Endothelial cell of umbilical vein (primary cell): ENCODE data around the gene OPRL1. TPM values are rescaled to one million over a fixed set of nuclear protein-coding genes. Genes with fewer than 3 reads are reported as not detected.

Source experiments
- BruUV-seq: library from RNA; stranded (reverse); fragments of 400-500 nt; replicated peaks from 2 replicates; lab custom pipeline; 2021; lab: Mats Ljungman, UMichigan
- CTCF ChIA-PET: fragments of 300-600, 350-600 bp; sonication (Branson Sonifier 250); formaldehyde crosslinking; loops from one replicate; lab custom pipeline; 2021; ENCODE audit warnings: antibody characterized with exemption, inconsistent platforms; lab: Charles Lee
- POLR2A ChIA-PET: fragments of 300-600, 350-600 bp; sonication (Branson Sonifier 250); formaldehyde crosslinking; loops from one replicate; lab custom pipeline; 2021; ENCODE audit warnings: antibody characterized with exemption, inconsistent platforms; lab: Charles Lee
- DNase-seq: peaks from one replicate; pipeline ENCODE4 v3.0.0-alpha.2; 2011; ENCODE audit warnings: low read depth, low spot score
- FAIRE-seq: peaks from 2 replicates; lab custom pipeline; 2011; peaks lifted over from hg19 to GRCh38; lab: Jason Lieb, UNC
- H2AFZ ChIP-seq: 2 replicates; pipeline ENCODE4 v1.6.0; 2012; ENCODE audit warnings: low read depth, low read length, control low read depth, inconsistent platforms
- H3K27ac ChIP-seq: 2 replicates; pipeline ENCODE4 v1.5.1; 2011; ENCODE audit warnings: low read depth, mild to moderate bottlenecking, control low read depth, low read length, moderate library complexity; ENCODE audit not compliant: insufficient read depth
- H3K27me3 ChIP-seq, 2 experiments: 2 replicates each; pipeline versions ENCODE4 v1.6.0 to v1.6.1; 2011; ENCODE audit warnings: low read length in 2 of 2, mixed read lengths in 1 of 2; ENCODE audit not compliant: control insufficient read depth in 2 of 2, insufficient read depth in 2 of 2
- H3K36me3 ChIP-seq, 2 experiments: 2 replicates in 1 of 2; 3 replicates in 1 of 2; pipeline ENCODE4 v1.5.1; 2011; ENCODE audit warnings: low read length in 2 of 2, mild to moderate bottlenecking in 1 of 2, moderate library complexity in 1 of 2; ENCODE audit not compliant: control insufficient read depth in 2 of 2, insufficient read depth in 2 of 2; ENCODE audit errors: extremely low read depth in 1 of 2
- H3K4me1 ChIP-seq: 3 replicates; pipeline ENCODE4 v1.5.1; 2011; ENCODE audit warnings: mild to moderate bottlenecking, low read length; ENCODE audit not compliant: control insufficient read depth, insufficient read depth; ENCODE audit errors: extremely low read depth
- H3K4me2 ChIP-seq: 2 replicates; pipeline ENCODE4 v1.6.1; 2011; ENCODE audit warnings: low read length, control low read depth, mixed read lengths; ENCODE audit not compliant: insufficient read depth
- H3K4me3 ChIP-seq, 3 experiments: fragments of 200-600 bp in 1 of 3; sonication (generic), shearing (Covaris generic) in 1 of 3; replicated peaks in 1 of 3; 2 replicates each; pipeline ENCODE4 v1.5.1; 2011 to 2016; ENCODE audit warnings: control low read depth in 3 of 3, low read length in 3 of 3, mild to moderate bottlenecking in 2 of 3, inconsistent platforms in 1 of 3, low read depth in 1 of 3, moderate library complexity in 1 of 3; ENCODE audit not compliant: insufficient read depth in 1 of 3
- H3K79me2 ChIP-seq: 2 replicates; pipeline ENCODE4 v1.6.0; 2012; ENCODE audit warnings: low read length, inconsistent platforms; ENCODE audit not compliant: control insufficient read depth, insufficient read depth
- H3K9ac ChIP-seq: replicated peaks from 2 replicates; pipeline ENCODE3; 2011; ENCODE audit warnings: low read length, control low read depth; ENCODE audit not compliant: insufficient read depth; ENCODE audit errors: extremely low read depth
- H3K9me1 ChIP-seq: replicated peaks from 3 replicates; pipeline ENCODE4 v1.6.0; 2011; ENCODE audit warnings: mild to moderate bottlenecking, low read length; ENCODE audit not compliant: control insufficient read depth, insufficient read depth; ENCODE audit errors: extremely low read depth
- H3K9me3 ChIP-seq: replicated peaks from 2 replicates; pipeline ENCODE4 v1.5.1; 2012; ENCODE audit warnings: low read length, inconsistent platforms; ENCODE audit not compliant: control insufficient read depth, insufficient read depth
- H4K20me1 ChIP-seq: replicated peaks from 2 replicates; pipeline ENCODE3; 2011; ENCODE audit warnings: mild to moderate bottlenecking, low read length; ENCODE audit not compliant: control insufficient read depth, insufficient read depth; ENCODE audit errors: extremely low read depth
- CTCF ChIP-seq, 2 donors: IDR thresholded peaks; 1 replicate in 1 of 2; 2 replicates in 1 of 2; pipeline ENCODE4 v1.5.1; 2011; ENCODE audit warnings: low read length in 2 of 2, mild to moderate bottlenecking in 2 of 2, moderate library complexity in 2 of 2, control low read depth in 1 of 2, inconsistent platforms in 1 of 2, low read depth in 1 of 2; ENCODE audit not compliant: insufficient read depth in 1 of 2; ENCODE audit errors: extremely low read depth in 1 of 2
- EZH2 ChIP-seq: IDR thresholded peaks from 2 replicates; pipeline ENCODE4 v1.6.1; 2012; ENCODE audit warnings: borderline replicate concordance, low read depth, mild to moderate bottlenecking, moderate library complexity, low read length, inconsistent platforms; ENCODE audit not compliant: severe bottlenecking
- FOS ChIP-seq: IDR thresholded peaks from 2 replicates; pipeline ENCODE4 v1.6.1; 2011; ENCODE audit warnings: mild to moderate bottlenecking, low read length, moderate library complexity, borderline replicate concordance; ENCODE audit not compliant: insufficient read depth
- GATA2 ChIP-seq: IDR thresholded peaks from 2 replicates; pipeline ENCODE4 v1.7.0; 2011; ENCODE audit warnings: low read depth, mild to moderate bottlenecking, moderate library complexity, mixed read lengths, low read length; ENCODE audit not compliant: insufficient read length, insufficient read depth
- JUN ChIP-seq: IDR thresholded peaks from 2 replicates; pipeline ENCODE4 v1.6.1; 2011; ENCODE audit warnings: borderline replicate concordance, low read depth; ENCODE audit not compliant: insufficient read length, insufficient read depth
- MAX ChIP-seq: IDR thresholded peaks from 2 replicates; pipeline ENCODE4 v1.6.1; 2011; ENCODE audit not compliant: insufficient read depth, insufficient read length
- MYC ChIP-seq: IDR thresholded peaks from one replicate; pipeline ENCODE4 v1.6.1; 2011; ENCODE audit warnings: mild to moderate bottlenecking, low read depth, low read length
- POLR2A ChIP-seq: IDR thresholded peaks from 2 replicates; pipeline ENCODE4 v1.6.1; 2012; ENCODE audit warnings: low read depth, mild to moderate bottlenecking, control low read depth, low read length
- POLR2AphosphoS5 ChIP-seq: IDR thresholded peaks from 2 replicates; pipeline ENCODE4 v1.6.1; 2012; ENCODE audit warnings: low read depth, mild to moderate bottlenecking, control low read depth, low read length, moderate library complexity; ENCODE audit not compliant: insufficient read depth
- dilution Hi-C: fragments of 300-500 bp; cut with MboI; formaldehyde crosslinking; loops from one replicate; pipeline ENCODE4 v1.15.0; 2019; ENCODE audit warnings: low sequenced_read_pairs; ENCODE audit not compliant: extremely low pct_ligation_motif_present
- intact Hi-C: fragments of 100-400 bp; cut with micrococcal nuclease; formaldehyde crosslinking; loops from one replicate; pipeline ENCODE4 v1.10.0; 2022
- polyA plus RNA-seq, 4 experiments: library from polyadenylated mRNA; depleted of rRNA in 3 of 4; stranded (reverse) in 3 of 4; unstranded in 1 of 4; fragments of >200 nt; gene quantifications; 2 replicates each; pipeline versions ENCODE4 v1.2.1 to v1.2.3, GENCODE V29; 2011 to 2012; ENCODE audit warnings: missing spikeins in 1 of 4
- total RNA-seq: library from RNA; stranded (reverse); gene quantifications from 2 replicates; pipeline ENCODE4 v1.2.3, GENCODE V29; 2021

OPRL1 gene
- total and polyA plus RNA-seq, 2 donors (not counting 3 experiments of a cell fraction or from before 2014, with no cell fraction given): 1.9 to 2.0 TPM

GRCh38 chr20:64077541-64077875 is 2.4 kb upstream of the OPRL1 start:
- Histone ChIP-seq H3K4me2 (no peak overlapping the region), H3K4me1 (peaks cover 14% of the 10 kb centered on the region), H2AFZ (no peak overlapping the region), H3K27ac (no peak overlapping the region), H3K36me3 (peaks cover 0 to 16% of the 10 kb centered on the region in 2 experiments), H4K20me1 (no peaks in the 10 kb centered on the region), H3K27me3 (no peaks in the 10 kb centered on the region), H3K9ac (no peak overlapping the region), H3K79me2 (peaks cover 6% of the 10 kb centered on the region), H3K9me3 (no peaks in the 10 kb centered on the region), H3K9me1 (no peaks in the 10 kb centered on the region), H3K4me3 (no peak overlapping the region)
- FAIRE-seq: no peak
- no peak for DNase-seq
- dilution Hi-C loops: no loop called here
- POLR2A ChIA-PET: no interaction called here
- CTCF ChIA-PET: no interaction called here
- no peak for TF ChIP-seq MAX
- TF ChIP-seq MYC: no peak
- TF ChIP-seq CTCF (IDR thresholded peaks at IDR 0.05; ENCODE audit: extremely low read depth in 1 of 2, insufficient read depth in 1 of 2, low read depth in 1 of 2, low read length in 2 of 2): no peak
- no peak for TF ChIP-seq JUN
- no peak for TF ChIP-seq EZH2
- TF ChIP-seq FOS: no peak
- TF ChIP-seq GATA2: no peak
- TF ChIP-seq POLR2AphosphoS5: no peak
- no peak for TF ChIP-seq POLR2A
- BruUV-seq: no TSS peak
- intact Hi-C loops: no loop called here
